ENCODE measurements around the gene ICAM5.

Gene ICAM5

GRCh38 chr19:10328558-10329429 lies 39.0 kb downstream of the ICAM5 start:
- Histone ChIP-seq H3K27ac (replicated peaks; ENCODE audit: low read length) (no peak overlapping the region), H3K4me2 (ENCODE audit: insufficient read depth, low read length, poor library complexity, severe bottlenecking) (no peak overlapping the region), H3K4me3 (ENCODE audit: low read length in 2 of 2) (peak overlapping the region in 1 of 2 donors; percentile 19), H3K9ac (ENCODE audit: low read depth, low read length, poor library complexity) (peak overlapping the region; percentile 21), H3K14ac (ENCODE audit: low read length) (no peak overlapping the region), H3K23ac (ENCODE audit: low read depth, low read length, poor library complexity) (peak overlapping the region; percentile 80), H3K79me1 (ENCODE audit: low read depth, low read length) (peaks cover 27% of the 10 kb centered on the region), H2BK5ac (ENCODE audit: low read length) (no peak overlapping the region), H2BK12ac (ENCODE audit: low read length) (no peak overlapping the region), H4K91ac (ENCODE audit: low read depth, low read length, poor library complexity) (no peak overlapping the region), H3K36me3 (replicated peaks in 1 of 2; ENCODE audit: control insufficient read depth in 2 of 2, insufficient read depth in 2 of 2, low read length in 2 of 2) (peaks cover 54 to 81% of the 10 kb centered on the region in 2 donors), H3K9me3 (replicated peaks in 1 of 2; ENCODE audit: control insufficient read depth in 2 of 2, insufficient read depth in 1 of 2, low read depth in 1 of 2, low read length in 2 of 2) (no peaks in the 10 kb centered on the region), H2BK120ac (ENCODE audit: low read depth, low read length) (no peak overlapping the region), H3K4me1 (ENCODE audit: control insufficient read depth in 2 of 2, insufficient read depth in 1 of 2, low read depth in 1 of 2, low read length in 2 of 2) (peaks cover 6% of the 10 kb centered on the region in 2 donors), H2BK15ac (ENCODE audit: low read length) (no peak overlapping the region), H3K18ac (ENCODE audit: low read length) (no peak overlapping the region), H2AK5ac (ENCODE audit: low read depth, low read length) (no peak overlapping the region), H2AFZ (ENCODE audit: low read length) (no peak overlapping the region), H3K27me3 (ENCODE audit: control insufficient read depth in 3 of 3, insufficient read depth in 3 of 3, low read depth in 1 of 3, low read length in 3 of 3) (no peaks in the 10 kb centered on the region), H3K4ac (ENCODE audit: low read length) (no peak overlapping the region), H4K8ac (ENCODE audit: low read depth, low read length) (no peak overlapping the region)
- no CpG with 5 or more reads among the region's 41 CpGs for WGBS, 2 donors (ENCODE audit: extremely low coverage in 2 of 2, insufficient read length in 2 of 2, insufficient replicate concordance in 1 of 2)
- no peak for DNase-seq (ENCODE audit: low spot score)

- H3K36me3 ChIP-seq (replicated peaks in 1 of 2; ENCODE audit: control insufficient read depth in 2 of 2, insufficient read depth in 2 of 2, low read length in 2 of 2), result peaks cover 53 to 73% of the 10 kb centered on the region in 2 donors
- no peaks in the 10 kb centered on the region for H3K9me3 ChIP-seq (replicated peaks in 1 of 2; ENCODE audit: control insufficient read depth in 2 of 2, insufficient read depth in 1 of 2, low read depth in 1 of 2, low read length in 2 of 2)
- H3K4me3 ChIP-seq (ENCODE audit: low read length in 2 of 2), result no peak overlapping the region
- H2AFZ ChIP-seq (ENCODE audit: low read length), result no peak overlapping the region
- no peak overlapping the region for H3K27ac ChIP-seq (replicated peaks; ENCODE audit: low read length)
- no peak overlapping the region for H3K9ac ChIP-seq (ENCODE audit: low read depth, low read length, poor library complexity)
- no peak overlapping the region for H2BK5ac ChIP-seq (ENCODE audit: low read length)
- no peak overlapping the region for H4K8ac ChIP-seq (ENCODE audit: low read depth, low read length)
- DNase-seq (ENCODE audit: low spot score), result no peak
- H3K18ac ChIP-seq (ENCODE audit: low read length), result no peak overlapping the region
- no peak overlapping the region for H3K14ac ChIP-seq (ENCODE audit: low read length)
- H3K4me2 ChIP-seq (ENCODE audit: insufficient read depth, low read length, poor library complexity, severe bottlenecking), result no peak overlapping the region
- H2BK120ac ChIP-seq (ENCODE audit: low read depth, low read length), result no peak overlapping the region
- no peak overlapping the region for H2BK12ac ChIP-seq (ENCODE audit: low read length)
- peaks cover 0 to 4% (median 0%) of the 10 kb centered on the region in 3 experiments for H3K27me3 ChIP-seq (ENCODE audit: control insufficient read depth in 3 of 3, insufficient read depth in 3 of 3, low read depth in 1 of 3, low read length in 3 of 3)
- H4K91ac ChIP-seq (ENCODE audit: low read depth, low read length, poor library complexity), result no peak overlapping the region
- no peak overlapping the region for H3K23ac ChIP-seq (ENCODE audit: low read depth, low read length, poor library complexity)
- H3K79me1 ChIP-seq (ENCODE audit: low read depth, low read length), result peaks cover 29% of the 10 kb centered on the region
- H3K4me1 ChIP-seq (ENCODE audit: control insufficient read depth in 2 of 2, insufficient read depth in 1 of 2, low read depth in 1 of 2, low read length in 2 of 2), result peaks cover 12 to 13% of the 10 kb centered on the region in 2 donors
- H3K4ac ChIP-seq (ENCODE audit: low read length), result no peak overlapping the region
- WGBS, 2 donors (ENCODE audit: extremely low coverage in 2 of 2, insufficient read length in 2 of 2, insufficient replicate concordance in 1 of 2), result no CpG with 5 or more reads among the region's 13 CpGs
- H2AK5ac ChIP-seq (ENCODE audit: low read depth, low read length), result no peak overlapping the region
- no peak overlapping the region for H2BK15ac ChIP-seq (ENCODE audit: low read length)
Observed at GRCh38 chr19:10329555-10329954, 39.8 kb downstream of the ICAM5 start.

GRCh38 chr19:10332158-10332964 lies 42.6 kb downstream of the ICAM5 start:
- no CpG with 5 or more reads among the region's 18 CpGs for WGBS, 2 donors (ENCODE audit: extremely low coverage in 2 of 2, insufficient read length in 2 of 2, insufficient replicate concordance in 1 of 2)
- Histone ChIP-seq H3K4me1 (ENCODE audit: control insufficient read depth in 2 of 2, insufficient read depth in 1 of 2, low read depth in 1 of 2, low read length in 2 of 2) (peaks cover 12 to 16% of the 10 kb centered on the region in 2 donors), H3K4me3 (ENCODE audit: low read length in 2 of 2) (peak overlapping the region; percentile 76 to 88), H4K91ac (ENCODE audit: low read depth, low read length, poor library complexity) (no peak overlapping the region), H3K27me3 (ENCODE audit: control insufficient read depth in 3 of 3, insufficient read depth in 3 of 3, low read depth in 1 of 3, low read length in 3 of 3) (peaks cover 0 to 4% (median 0%) of the 10 kb centered on the region in 3 experiments), H2BK120ac (ENCODE audit: low read depth, low read length) (no peak overlapping the region), H3K36me3 (replicated peaks in 1 of 2; ENCODE audit: control insufficient read depth in 2 of 2, insufficient read depth in 2 of 2, low read length in 2 of 2) (peaks cover 34 to 47% of the 10 kb centered on the region in 2 donors), H2BK5ac (ENCODE audit: low read length) (peak overlapping the region; percentile 72), H2BK15ac (ENCODE audit: low read length) (no peak overlapping the region), H3K27ac (replicated peaks; ENCODE audit: low read length) (no peak overlapping the region), H2AK5ac (ENCODE audit: low read depth, low read length) (peak overlapping the region; percentile 61), H3K9me3 (replicated peaks in 1 of 2; ENCODE audit: control insufficient read depth in 2 of 2, insufficient read depth in 1 of 2, low read depth in 1 of 2, low read length in 2 of 2) (no peaks in the 10 kb centered on the region), H3K4ac (ENCODE audit: low read length) (no peak overlapping the region), H3K79me1 (ENCODE audit: low read depth, low read length) (peaks cover 28% of the 10 kb centered on the region), H3K23ac (ENCODE audit: low read depth, low read length, poor library complexity) (peak overlapping the region; percentile 43), H3K14ac (ENCODE audit: low read length) (no peak overlapping the region), H3K9ac (ENCODE audit: low read depth, low read length, poor library complexity) (peak overlapping the region; percentile 91), H4K8ac (ENCODE audit: low read depth, low read length) (no peak overlapping the region), H2AFZ (ENCODE audit: low read length) (peak overlapping the region; percentile 85), H3K18ac (ENCODE audit: low read length) (peak overlapping the region; percentile 98), H2BK12ac (ENCODE audit: low read length) (no peak overlapping the region), H3K4me2 (ENCODE audit: insufficient read depth, low read length, poor library complexity, severe bottlenecking) (peak overlapping the region; percentile 81)
- DNase-seq (ENCODE audit: low spot score), result no peak

Measured in neuronal stem cell (in vitro differentiated cells).